Osteoblast (primary cell): ENCODE results near the gene ZNF444. TPM values are rescaled to one million over a fixed set of nuclear protein-coding genes. Genes with fewer than 3 reads are reported as not detected.

Experiments
- DNase-seq: peaks from one replicate; pipeline ENCODE4 v3.0.0; 2011; ENCODE audit warnings: low spot score, mixed read lengths; ENCODE audit not compliant: insufficient read length; ENCODE audit errors: missing footprints
- H2AFZ ChIP-seq: 2 replicates; pipeline ENCODE4 v1.6.0; 2011; ENCODE audit warnings: mild to moderate bottlenecking, low read length
- H3K27ac ChIP-seq: 2 replicates; pipeline ENCODE4 v1.5.1; 2011; ENCODE audit warnings: mild to moderate bottlenecking, low read depth, low read length, moderate library complexity
- H3K27me3 ChIP-seq: 2 replicates; pipeline ENCODE4 v1.6.0; 2012; ENCODE audit warnings: mild to moderate bottlenecking, control low read depth, inconsistent platforms, low read length, moderate library complexity; ENCODE audit not compliant: insufficient read depth
- H3K36me3 ChIP-seq: 2 replicates; pipeline ENCODE4 v1.5.1; 2011; ENCODE audit warnings: mild to moderate bottlenecking, low read length, control low read depth, moderate library complexity; ENCODE audit not compliant: insufficient read depth
- H3K4me1 ChIP-seq: 2 replicates; pipeline ENCODE4 v1.5.1; 2011; ENCODE audit warnings: mild to moderate bottlenecking, low read length, control low read depth, moderate library complexity; ENCODE audit not compliant: insufficient read depth
- H3K4me2 ChIP-seq: 2 replicates; pipeline ENCODE4 v1.6.0; 2011; ENCODE audit warnings: mild to moderate bottlenecking, low read length; ENCODE audit not compliant: insufficient read depth
- H3K4me3 ChIP-seq: fragments of 200-600 bp; sonication (generic); 3 replicates; pipeline ENCODE4 v1.5.1; 2012; ENCODE audit warnings: mild to moderate bottlenecking, low read length, inconsistent platforms; ENCODE audit not compliant: insufficient read depth
- H3K79me2 ChIP-seq: 2 replicates; pipeline ENCODE4 v1.6.0; 2012; ENCODE audit warnings: mild to moderate bottlenecking, low read length, control low read depth, inconsistent platforms; ENCODE audit not compliant: insufficient read depth
- H3K9me3 ChIP-seq: 2 replicates; pipeline ENCODE4 v1.5.1; 2011; ENCODE audit warnings: low read depth, low read length, control low read depth
- H4K20me1 ChIP-seq: 2 replicates; pipeline ENCODE4 v1.6.0; 2012; ENCODE audit warnings: mild to moderate bottlenecking, low read length, control low read depth; ENCODE audit not compliant: insufficient read depth
- CTCF ChIP-seq: IDR thresholded peaks from 2 replicates; pipeline ENCODE4 v1.5.1; 2011; ENCODE audit warnings: mild to moderate bottlenecking, low read depth, low read length, moderate library complexity; ENCODE audit errors: extremely low read depth
- total RNA-seq: library from RNA; depleted of rRNA; stranded (reverse); fragments of >200 nt; gene quantifications from 2 replicates; pipeline ENCODE4 v1.2.3, GENCODE V29; 2012

The ZNF444 gene
- total RNA-seq, 1 donor, result 16.6 TPM

- H3K4me2 ChIP-seq, result no peak overlapping the region
- no peak for TF ChIP-seq CTCF
- H3K79me2 ChIP-seq, result peaks cover 31% of the 10 kb centered on the region
- no peaks in the 10 kb centered on the region for H3K9me3 ChIP-seq
- no peak for DNase-seq
- no peak overlapping the region for H2AFZ ChIP-seq
- peaks cover 14% of the 10 kb centered on the region for H3K4me1 ChIP-seq
- no peak overlapping the region for H3K4me3 ChIP-seq
- no peak overlapping the region for H3K27ac ChIP-seq
- H3K36me3 ChIP-seq, result no peaks in the 10 kb centered on the region
- no peaks in the 10 kb centered on the region for H4K20me1 ChIP-seq
- no peaks in the 10 kb centered on the region for H3K27me3 ChIP-seq
Observed at GRCh38 chr19:56144831-56145230, 3.7 kb downstream of the ZNF444 start.

GRCh38 chr19:56145698-56146097 lies 4.6 kb downstream of the ZNF444 start:
- Histone ChIP-seq H3K4me2 (no peak overlapping the region), H3K79me2 (peaks cover 36% of the 10 kb centered on the region), H3K36me3 (no peaks in the 10 kb centered on the region), H3K27ac (no peak overlapping the region), H3K4me3 (no peak overlapping the region), H3K4me1 (peaks cover 14% of the 10 kb centered on the region), H2AFZ (no peak overlapping the region), H3K9me3 (no peaks in the 10 kb centered on the region), H4K20me1 (peaks cover 4% of the 10 kb centered on the region), H3K27me3 (no peaks in the 10 kb centered on the region)
- TF ChIP-seq CTCF, result no peak
- DNase-seq, result peak; percentile 89

- peaks cover 11% of the 10 kb centered on the region for H3K4me1 ChIP-seq
- no peak overlapping the region for H3K4me3 ChIP-seq
- H4K20me1 ChIP-seq, result peaks cover 4% of the 10 kb centered on the region
- TF ChIP-seq CTCF, result no peak
- H2AFZ ChIP-seq, result no peak overlapping the region
- H3K9me3 ChIP-seq, result no peaks in the 10 kb centered on the region
- H3K27ac ChIP-seq, result no peak overlapping the region
- H3K4me2 ChIP-seq, result no peak overlapping the region
- H3K79me2 ChIP-seq, result peaks cover 32% of the 10 kb centered on the region
- peak; percentile 85 for DNase-seq
- H3K27me3 ChIP-seq, result no peaks in the 10 kb centered on the region
- H3K36me3 ChIP-seq, result no peaks in the 10 kb centered on the region
Observed at GRCh38 chr19:56146904-56147303, 5.8 kb downstream of the ZNF444 start.

GRCh38 chr19:56147307-56147706 lies 6.2 kb downstream of the ZNF444 start:
- no peak for TF ChIP-seq CTCF
- no peak overlapping the region for H3K4me3 ChIP-seq
- no peak for DNase-seq
- no peak overlapping the region for H3K4me2 ChIP-seq
- H3K27ac ChIP-seq, result no peak overlapping the region
- H2AFZ ChIP-seq, result no peak overlapping the region
- peaks cover 4% of the 10 kb centered on the region for H4K20me1 ChIP-seq
- no peaks in the 10 kb centered on the region for H3K27me3 ChIP-seq
- H3K36me3 ChIP-seq, result no peaks in the 10 kb centered on the region
- H3K4me1 ChIP-seq, result peaks cover 7% of the 10 kb centered on the region
- H3K79me2 ChIP-seq, result peaks cover 31% of the 10 kb centered on the region
- no peaks in the 10 kb centered on the region for H3K9me3 ChIP-seq
